Measurements from ENCODE around the gene FHIP2A.
"Not testable (repeated sequence)": the region's sequence is repeated elsewhere in the genome, so short reads cannot be mapped to it uniquely, and the experiment has no call there.

DNA sequence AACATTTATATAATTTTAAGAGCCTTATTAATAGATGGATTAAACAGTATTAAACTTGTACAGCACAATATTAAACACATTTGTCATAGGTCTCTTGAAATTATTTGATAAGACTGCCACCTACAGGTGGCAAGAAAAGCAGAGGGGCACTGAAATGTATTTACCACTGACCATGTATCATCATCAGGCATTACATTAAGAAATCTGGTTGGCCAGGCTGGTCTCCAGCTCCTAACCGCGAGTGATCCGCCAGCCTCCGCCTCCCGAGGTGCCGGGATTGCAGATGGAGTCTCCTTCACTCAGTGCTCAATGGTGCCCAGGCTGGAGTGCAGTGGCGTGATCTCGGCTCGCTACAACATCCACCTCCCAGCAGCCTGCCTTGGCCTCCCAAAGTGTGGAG is 35.1 kb upstream of the FHIP2A start:
- peak; percentile 29 to 78 (median 63) for TF ChIP-seq CTCF (IDR thresholded peaks at IDR 0.05 in 8 of 11, conservative IDR thresholded peaks at IDR 0.05 in 3 of 11)
- not testable (repeated sequence) for TF ChIP-seq POLR2A, POLR2AphosphoS5 (IDR thresholded peaks at IDR 0.05)

All from spleen (tissue), 7 donors.